ENCODE results near the gene MT1M.

- TF ChIP-seq CTCF (IDR thresholded peaks at IDR 0.05 in 8 of 11, conservative IDR thresholded peaks at IDR 0.05 in 3 of 11) (no peak), POLR2A (IDR thresholded peaks at IDR 0.05) (no peak), POLR2AphosphoS5 (IDR thresholded peaks at IDR 0.05) (no peak)
Observed at GRCh38 chr16:56594292-56594619, 38.2 kb upstream of the MT1M start.
